Fibroblast of villous mesenchyme (primary cell): ENCODE measurements around the gene DOCK4. TPM values are rescaled to one million over a fixed set of nuclear protein-coding genes. Genes with fewer than 3 reads are reported as not detected.

Experiments
- DNase-seq: peaks from one replicate; pipeline ENCODE4 v3.0.0-alpha.2; 2010; ENCODE audit warnings: low read depth
- H3K4me3 ChIP-seq: 2 replicates; pipeline ENCODE4 v1.5.1; 2011; ENCODE audit warnings: low read depth, mild to moderate bottlenecking, low read length
- CTCF ChIP-seq: IDR thresholded peaks from 2 replicates; pipeline ENCODE4 v1.5.1; 2012; ENCODE audit warnings: low read depth, mild to moderate bottlenecking, low read length; ENCODE audit not compliant: insufficient read depth
- total RNA-seq: library from RNA; depleted of rRNA; stranded (reverse); fragments of >200 nt; gene quantifications from 2 replicates; pipeline ENCODE4 v1.2.3, GENCODE V29; 2012

DOCK4 gene
- total RNA-seq, 1 donor: 43.6 TPM

- H3K4me3 ChIP-seq: no peak overlapping the region
- no peak for DNase-seq
- no peak for TF ChIP-seq CTCF
Observed at GRCh38 chr7:111710839-111711380, 495.3 kb downstream of the DOCK4 start.

GRCh38 chr7:111708072-111708471 is 498.1 kb downstream of the DOCK4 start:
- no peak overlapping the region for H3K4me3 ChIP-seq
- DNase-seq: peak; percentile 3
- no peak for TF ChIP-seq CTCF

- no peak for TF ChIP-seq CTCF
- H3K4me3 ChIP-seq: no peak overlapping the region
- DNase-seq: no peak
Observed at GRCh38 chr7:111705807-111706206, 500.4 kb downstream of the DOCK4 start.

GRCh38 chr7:111697771-111698170 is 508.4 kb downstream of the DOCK4 start:
- no peak for DNase-seq
- H3K4me3 ChIP-seq: no peak overlapping the region
- TF ChIP-seq CTCF: no peak

GRCh38 chr7:111694376-111694775 is 511.8 kb downstream of the DOCK4 start:
- DNase-seq: no peak
- H3K4me3 ChIP-seq: no peak overlapping the region
- TF ChIP-seq CTCF: no peak

GRCh38 chr7:111690364-111691111 is 515.7 kb downstream of the DOCK4 start:
- TF ChIP-seq CTCF: no peak
- no peak overlapping the region for H3K4me3 ChIP-seq
- no peak for DNase-seq
